HCT116 (cell line): ENCODE data around the gene NPAP1. TPM values are rescaled to one million over a fixed set of nuclear protein-coding genes. Genes with fewer than 3 reads are reported as not detected.

Experiments
- ATAC-seq: fragments of 200-7000 bp; cut with Tn5 transposase; 2 replicates; pipeline ENCODE4 v1.9.1; 2020; ENCODE audit warnings: mild to moderate bottlenecking, moderate library complexity
- BruUV-seq: library from RNA; stranded (reverse); fragments of 400-500 nt; replicated peaks from 2 replicates; lab custom pipeline; 2021; lab: Mats Ljungman, UMichigan
- CTCF ChIA-PET: fragments of 300-600 bp; sonication (Branson Sonifier 250); formaldehyde crosslinking; loops from one replicate; lab custom pipeline; 2021; ENCODE audit warnings: antibody characterized with exemption; lab: Charles Lee
- POLR2A ChIA-PET: fragments of 300-600, 350-600 bp; sonication (Branson Sonifier 250); formaldehyde crosslinking; loops from one replicate; lab custom pipeline; 2021; ENCODE audit warnings: antibody characterized with exemption; lab: Charles Lee
- RAD21 ChIA-PET, 2 experiments: fragments of 300-600 bp; sonication (Branson Sonifier 250); formaldehyde crosslinking; loops; one replicate each; lab custom pipeline; 2023; ENCODE audit warnings: low total read pairs in 2 of 2; ENCODE audit not compliant: uncharacterized antibody in 2 of 2, unreplicated experiment in 2 of 2, low non-redundant PET in 1 of 2; lab: Charles Lee
- DNase-seq: peaks from one replicate; pipeline ENCODE4 v3.0.0-alpha.2; 2010; ENCODE audit warnings: low read depth, low spot score
- H2AFZ ChIP-seq: fragments of 200-600 bp; shearing (Covaris generic), sonication (generic); 2 replicates; pipeline ENCODE4 v1.6.1; 2017; ENCODE audit warnings: low read depth, mixed run types, mixed read lengths, antibody characterized with exemption, low read length; ENCODE audit not compliant: poor library complexity, severe bottlenecking
- H3K27ac ChIP-seq: 2 replicates; pipeline ENCODE4 v1.5.1; 2012; ENCODE audit warnings: low read depth, low read length
- H3K27me3 ChIP-seq: fragments of 200-600 bp; sonication (generic); 2 replicates; pipeline ENCODE4 v1.6.1; 2016; ENCODE audit warnings: mixed run types, low read length, mixed read lengths; ENCODE audit not compliant: insufficient read depth
- H3K36me3 ChIP-seq, 2 experiments: fragments of 200-500 bp in 1 of 2; fragments of 200-600 bp in 1 of 2; sonication (Bioruptor generic) in 1 of 2; sonication (generic) in 1 of 2; 2 replicates each; pipeline versions ENCODE4 v1.5.1 to v1.6.1; 2014 to 2016; ENCODE audit warnings: low read length in 2 of 2, inconsistent platforms in 1 of 2, mixed read lengths in 1 of 2, mixed run types in 1 of 2; ENCODE audit not compliant: insufficient read depth in 2 of 2, control insufficient read depth in 1 of 2
- H3K4me1 ChIP-seq, 2 experiments: fragments of 200-600 bp in 1 of 2; sonication (generic) in 1 of 2; 2 replicates each; pipeline versions ENCODE4 v1.5.1 to v1.6.1; 2012 to 2017; ENCODE audit warnings: low read length in 2 of 2, inconsistent platforms in 1 of 2, mild to moderate bottlenecking in 1 of 2, mixed read lengths in 1 of 2, mixed run types in 1 of 2, moderate library complexity in 1 of 2; ENCODE audit not compliant: insufficient read depth in 2 of 2, control insufficient read depth in 1 of 2
- H3K4me2 ChIP-seq: fragments of 200-600 bp; sonication (generic); 2 replicates; pipeline ENCODE4 v1.6.1; 2017; ENCODE audit warnings: mixed run types, low read length, mixed read lengths
- H3K4me3 ChIP-seq, 2 experiments: fragments of 200-600 bp in 1 of 2; sonication (generic) in 1 of 2; replicated peaks in 1 of 2; 2 replicates each; pipeline ENCODE4 v1.5.1; 2011 to 2016; ENCODE audit warnings: low read length in 2 of 2, control low read depth in 1 of 2, low read depth in 1 of 2, mild to moderate bottlenecking in 1 of 2, mixed read lengths in 1 of 2, mixed run types in 1 of 2
- H3K79me2 ChIP-seq: fragments of 200-600 bp; sonication (generic); 2 replicates; pipeline ENCODE4 v1.6.1; 2017; ENCODE audit warnings: mild to moderate bottlenecking, mixed run types, low read length, moderate library complexity, mixed read lengths; ENCODE audit not compliant: insufficient read depth
- H3K9ac ChIP-seq: fragments of 200-600 bp; sonication (generic); 2 replicates; pipeline ENCODE4 v1.6.1; 2016; ENCODE audit warnings: low read length, mixed read lengths
- H3K9me2 ChIP-seq: fragments of 200-600 bp; sonication (generic), shearing (Covaris generic); 2 replicates; pipeline ENCODE4 v1.6.1; 2017; ENCODE audit warnings: mixed run types, mild to moderate bottlenecking, moderate library complexity; ENCODE audit not compliant: insufficient read depth
- H3K9me3 ChIP-seq, 2 experiments: fragments of 200-500 bp in 1 of 2; fragments of 200-600 bp in 1 of 2; sonication (Bioruptor generic) in 1 of 2; sonication (generic) in 1 of 2; 2 replicates each; pipeline ENCODE4 v1.6.1; 2014 to 2017; ENCODE audit warnings: low read length in 2 of 2, mixed read lengths in 2 of 2, inconsistent platforms in 1 of 2, low read depth in 1 of 2, mild to moderate bottlenecking in 1 of 2, mixed run types in 1 of 2, moderate library complexity in 1 of 2; ENCODE audit not compliant: control insufficient read depth in 1 of 2, insufficient read depth in 1 of 2
- H4K20me1 ChIP-seq: fragments of 200-600 bp; sonication (generic), shearing (Covaris generic); 2 replicates; pipeline ENCODE4 v1.6.1; 2017; ENCODE audit warnings: mixed run types, mild to moderate bottlenecking, moderate library complexity; ENCODE audit not compliant: insufficient read depth
- EGR1 ChIP-seq: IDR thresholded peaks from 2 replicates; pipeline ENCODE4 v1.6.1; 2012; ENCODE audit warnings: low read depth
- ELF1 ChIP-seq: IDR thresholded peaks from 2 replicates; pipeline ENCODE4 v1.6.1; 2012; ENCODE audit warnings: low read depth, borderline replicate concordance
- POLR2AphosphoS5 ChIP-seq: IDR thresholded peaks from 2 replicates; pipeline ENCODE4 v1.6.1; 2011; ENCODE audit warnings: mild to moderate bottlenecking, low read depth, low read length, moderate library complexity
- RAD21 ChIP-seq: IDR thresholded peaks from 2 replicates; pipeline ENCODE4 v1.6.1; 2012; ENCODE audit warnings: low read depth, mild to moderate bottlenecking
- SP1 ChIP-seq: IDR thresholded peaks from 2 replicates; pipeline ENCODE4 v1.6.1; 2012; ENCODE audit warnings: low read depth
- SRF ChIP-seq: IDR thresholded peaks from 2 replicates; pipeline ENCODE4 v1.6.1; 2012; ENCODE audit warnings: low read depth
- TCF7L2 ChIP-seq: IDR thresholded peaks from 2 replicates; pipeline ENCODE4 v1.7.0; 2011; ENCODE audit warnings: borderline replicate concordance, inconsistent platforms; ENCODE audit not compliant: insufficient read depth, insufficient read length; ENCODE audit errors: extremely low read depth
- YY1 ChIP-seq: IDR thresholded peaks from 2 replicates; pipeline ENCODE4 v1.6.1; 2011; ENCODE audit warnings: low read length, low read depth, moderate library complexity, mild to moderate bottlenecking; ENCODE audit not compliant: insufficient replicate concordance; ENCODE audit errors: extremely low read depth
- ZFX ChIP-seq: fragments of 450-650 bp; IDR thresholded peaks from 2 replicates; pipeline ENCODE4 v1.6.1; 2017
- ZNF274 ChIP-seq: fragments of 200-500 bp; sonication (Bioruptor generic); IDR thresholded peaks from 2 replicates; pipeline ENCODE4 v1.6.1; 2014; ENCODE audit warnings: mild to moderate bottlenecking, low read depth, low read length, inconsistent platforms
- intact Hi-C: fragments of 100-400 bp; cut with micrococcal nuclease; formaldehyde crosslinking; loops from 2 replicates; pipeline ENCODE4 v1.10.0; 2022
- total RNA-seq: library from RNA; stranded (reverse); gene quantifications from one replicate; pipeline ENCODE4 v1.2.1, GENCODE V29; 2021; ENCODE audit not compliant: unreplicated experiment
- TF ChIP-seq, protein P1 (sequence below): IDR thresholded peaks from 2 replicates; pipeline ENCODE4 v1.6.1; 2012
- TF ChIP-seq, protein P2 (sequence below): IDR thresholded peaks from 2 replicates; pipeline ENCODE4 v1.6.1; 2012
- TF ChIP-seq, protein P3 (sequence below): IDR thresholded peaks from 2 replicates; pipeline ENCODE4 v1.6.1; 2012; ENCODE audit warnings: low read depth
- TF ChIP-seq, protein P4 (sequence below), 3 experiments: fragments of 200-600 bp in 1 of 3; sonication (generic) in 1 of 3; IDR thresholded peaks in 2 of 3; conservative IDR thresholded peaks in 1 of 3; 2 replicates each; pipeline ENCODE4 v1.5.1; 2012 to 2017; ENCODE audit warnings: low read depth in 2 of 3, low read length in 2 of 3, antibody characterized with exemption in 1 of 3, borderline replicate concordance in 1 of 3, control low read depth in 1 of 3, mild to moderate bottlenecking in 1 of 3, mixed read lengths in 1 of 3, mixed run types in 1 of 3, moderate library complexity in 1 of 3; ENCODE audit not compliant: insufficient read depth in 1 of 3

The NPAP1 gene
- total RNA-seq, 1 experiment from 2014 or later, result not detected

DNA sequence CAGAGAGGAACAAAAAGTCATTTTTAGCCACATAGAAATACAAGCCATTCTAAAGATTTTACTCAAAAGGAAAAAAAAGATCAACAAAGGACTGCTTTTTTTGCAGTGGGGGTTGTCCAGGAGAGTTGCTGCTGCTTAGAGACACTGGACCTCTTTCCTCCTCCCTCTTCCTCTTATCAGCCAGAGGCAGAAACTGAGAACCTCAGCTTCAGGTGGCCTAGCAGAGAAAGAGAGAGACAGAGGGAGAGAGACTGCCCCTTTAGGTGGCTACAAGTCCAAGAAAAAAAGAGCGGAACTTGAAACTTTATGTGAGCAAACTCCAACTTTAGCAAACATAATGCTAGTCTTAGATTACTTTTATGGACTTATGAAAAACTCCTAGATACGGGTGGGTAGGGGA lies 54.2 kb downstream of the NPAP1 start:
- H3K9me3 ChIP-seq, result peaks cover 4 to 37% of the 10 kb centered on the region in 2 experiments; a peak in 2 of 4 replicates
- no peak overlapping the region for H3K4me2 ChIP-seq
- H4K20me1 ChIP-seq, result no peaks in the 10 kb centered on the region
- DNase-seq, result no peak
- no peaks in the 10 kb centered on the region for H3K36me3 ChIP-seq
- H3K9me2 ChIP-seq, result no peaks in the 10 kb centered on the region
- BruUV-seq, result no TSS peak
- H3K27me3 ChIP-seq, result no peaks in the 10 kb centered on the region
- POLR2A ChIA-PET, result no interaction called here
- no peaks in the 10 kb centered on the region for H3K4me1 ChIP-seq
- CTCF ChIA-PET, result no interaction called here
- H3K79me2 ChIP-seq, result no peaks in the 10 kb centered on the region
- ATAC-seq, result no peak
- no peak for TF ChIP-seq ELF1
- TF ChIP-seq ZFX, result no peak
- TF ChIP-seq POLR2AphosphoS5, result no peak
- TF ChIP-seq, protein P1, sequence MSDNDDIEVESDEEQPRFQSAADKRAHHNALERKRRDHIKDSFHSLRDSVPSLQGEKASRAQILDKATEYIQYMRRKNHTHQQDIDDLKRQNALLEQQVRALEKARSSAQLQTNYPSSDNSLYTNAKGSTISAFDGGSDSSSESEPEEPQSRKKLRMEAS, result no peak
- no peak for TF ChIP-seq ZNF274
- no peak for TF ChIP-seq SRF
- TF ChIP-seq, protein P2, sequence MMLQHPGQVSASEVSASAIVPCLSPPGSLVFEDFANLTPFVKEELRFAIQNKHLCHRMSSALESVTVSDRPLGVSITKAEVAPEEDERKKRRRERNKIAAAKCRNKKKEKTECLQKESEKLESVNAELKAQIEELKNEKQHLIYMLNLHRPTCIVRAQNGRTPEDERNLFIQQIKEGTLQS, result no peak
- TF ChIP-seq YY1, result no peak
- no peak for TF ChIP-seq RAD21
- TF ChIP-seq, protein P3, sequence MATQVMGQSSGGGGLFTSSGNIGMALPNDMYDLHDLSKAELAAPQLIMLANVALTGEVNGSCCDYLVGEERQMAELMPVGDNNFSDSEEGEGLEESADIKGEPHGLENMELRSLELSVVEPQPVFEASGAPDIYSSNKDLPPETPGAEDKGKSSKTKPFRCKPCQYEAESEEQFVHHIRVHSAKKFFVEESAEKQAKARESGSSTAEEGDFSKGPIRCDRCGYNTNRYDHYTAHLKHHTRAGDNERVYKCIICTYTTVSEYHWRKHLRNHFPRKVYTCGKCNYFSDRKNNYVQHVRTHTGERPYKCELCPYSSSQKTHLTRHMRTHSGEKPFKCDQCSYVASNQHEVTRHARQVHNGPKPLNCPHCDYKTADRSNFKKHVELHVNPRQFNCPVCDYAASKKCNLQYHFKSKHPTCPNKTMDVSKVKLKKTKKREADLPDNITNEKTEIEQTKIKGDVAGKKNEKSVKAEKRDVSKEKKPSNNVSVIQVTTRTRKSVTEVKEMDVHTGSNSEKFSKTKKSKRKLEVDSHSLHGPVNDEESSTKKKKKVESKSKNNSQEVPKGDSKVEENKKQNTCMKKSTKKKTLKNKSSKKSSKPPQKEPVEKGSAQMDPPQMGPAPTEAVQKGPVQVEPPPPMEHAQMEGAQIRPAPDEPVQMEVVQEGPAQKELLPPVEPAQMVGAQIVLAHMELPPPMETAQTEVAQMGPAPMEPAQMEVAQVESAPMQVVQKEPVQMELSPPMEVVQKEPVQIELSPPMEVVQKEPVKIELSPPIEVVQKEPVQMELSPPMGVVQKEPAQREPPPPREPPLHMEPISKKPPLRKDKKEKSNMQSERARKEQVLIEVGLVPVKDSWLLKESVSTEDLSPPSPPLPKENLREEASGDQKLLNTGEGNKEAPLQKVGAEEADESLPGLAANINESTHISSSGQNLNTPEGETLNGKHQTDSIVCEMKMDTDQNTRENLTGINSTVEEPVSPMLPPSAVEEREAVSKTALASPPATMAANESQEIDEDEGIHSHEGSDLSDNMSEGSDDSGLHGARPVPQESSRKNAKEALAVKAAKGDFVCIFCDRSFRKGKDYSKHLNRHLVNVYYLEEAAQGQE, result no peak
- TF ChIP-seq SP1, result no peak
- TF ChIP-seq, protein P4, sequence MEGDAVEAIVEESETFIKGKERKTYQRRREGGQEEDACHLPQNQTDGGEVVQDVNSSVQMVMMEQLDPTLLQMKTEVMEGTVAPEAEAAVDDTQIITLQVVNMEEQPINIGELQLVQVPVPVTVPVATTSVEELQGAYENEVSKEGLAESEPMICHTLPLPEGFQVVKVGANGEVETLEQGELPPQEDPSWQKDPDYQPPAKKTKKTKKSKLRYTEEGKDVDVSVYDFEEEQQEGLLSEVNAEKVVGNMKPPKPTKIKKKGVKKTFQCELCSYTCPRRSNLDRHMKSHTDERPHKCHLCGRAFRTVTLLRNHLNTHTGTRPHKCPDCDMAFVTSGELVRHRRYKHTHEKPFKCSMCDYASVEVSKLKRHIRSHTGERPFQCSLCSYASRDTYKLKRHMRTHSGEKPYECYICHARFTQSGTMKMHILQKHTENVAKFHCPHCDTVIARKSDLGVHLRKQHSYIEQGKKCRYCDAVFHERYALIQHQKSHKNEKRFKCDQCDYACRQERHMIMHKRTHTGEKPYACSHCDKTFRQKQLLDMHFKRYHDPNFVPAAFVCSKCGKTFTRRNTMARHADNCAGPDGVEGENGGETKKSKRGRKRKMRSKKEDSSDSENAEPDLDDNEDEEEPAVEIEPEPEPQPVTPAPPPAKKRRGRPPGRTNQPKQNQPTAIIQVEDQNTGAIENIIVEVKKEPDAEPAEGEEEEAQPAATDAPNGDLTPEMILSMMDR (IDR thresholded peaks at IDR 0.05 in 2 of 3, conservative IDR thresholded peaks at IDR 0.05 in 1 of 3; ENCODE audit: borderline replicate concordance in 1 of 3, insufficient read depth in 1 of 3, low read depth in 2 of 3, low read length in 2 of 3), result no peak
- no peak for TF ChIP-seq TCF7L2
- no peak for TF ChIP-seq EGR1
- TF ChIP-seq, all 23 proteins: peak for 0
- Histone ChIP-seq H2AFZ (no peak overlapping the region), H3K9ac (no peak overlapping the region), H3K4me3 (no peak overlapping the region), H3K27ac (no peak overlapping the region)
- RAD21 ChIA-PET, result no interaction called here
- intact Hi-C loops, result no loop called here
